K562 treated with DMSO at 1 percent for 24 hours (cell line): Measurements from ENCODE around the gene CHL1. TPM values are rescaled to one million over a fixed set of nuclear protein-coding genes. Genes with fewer than 3 reads are reported as not detected.

Experiments
- total RNA-seq: library from RNA; unstranded; fragments of 300-600 nt; gene quantifications from 2 replicates; pipeline ENCODE4 v1.2.3, GENCODE V29; 2022; ENCODE audit warnings: low read depth; ENCODE audit not compliant: insufficient read depth

CHL1 gene, protein sequence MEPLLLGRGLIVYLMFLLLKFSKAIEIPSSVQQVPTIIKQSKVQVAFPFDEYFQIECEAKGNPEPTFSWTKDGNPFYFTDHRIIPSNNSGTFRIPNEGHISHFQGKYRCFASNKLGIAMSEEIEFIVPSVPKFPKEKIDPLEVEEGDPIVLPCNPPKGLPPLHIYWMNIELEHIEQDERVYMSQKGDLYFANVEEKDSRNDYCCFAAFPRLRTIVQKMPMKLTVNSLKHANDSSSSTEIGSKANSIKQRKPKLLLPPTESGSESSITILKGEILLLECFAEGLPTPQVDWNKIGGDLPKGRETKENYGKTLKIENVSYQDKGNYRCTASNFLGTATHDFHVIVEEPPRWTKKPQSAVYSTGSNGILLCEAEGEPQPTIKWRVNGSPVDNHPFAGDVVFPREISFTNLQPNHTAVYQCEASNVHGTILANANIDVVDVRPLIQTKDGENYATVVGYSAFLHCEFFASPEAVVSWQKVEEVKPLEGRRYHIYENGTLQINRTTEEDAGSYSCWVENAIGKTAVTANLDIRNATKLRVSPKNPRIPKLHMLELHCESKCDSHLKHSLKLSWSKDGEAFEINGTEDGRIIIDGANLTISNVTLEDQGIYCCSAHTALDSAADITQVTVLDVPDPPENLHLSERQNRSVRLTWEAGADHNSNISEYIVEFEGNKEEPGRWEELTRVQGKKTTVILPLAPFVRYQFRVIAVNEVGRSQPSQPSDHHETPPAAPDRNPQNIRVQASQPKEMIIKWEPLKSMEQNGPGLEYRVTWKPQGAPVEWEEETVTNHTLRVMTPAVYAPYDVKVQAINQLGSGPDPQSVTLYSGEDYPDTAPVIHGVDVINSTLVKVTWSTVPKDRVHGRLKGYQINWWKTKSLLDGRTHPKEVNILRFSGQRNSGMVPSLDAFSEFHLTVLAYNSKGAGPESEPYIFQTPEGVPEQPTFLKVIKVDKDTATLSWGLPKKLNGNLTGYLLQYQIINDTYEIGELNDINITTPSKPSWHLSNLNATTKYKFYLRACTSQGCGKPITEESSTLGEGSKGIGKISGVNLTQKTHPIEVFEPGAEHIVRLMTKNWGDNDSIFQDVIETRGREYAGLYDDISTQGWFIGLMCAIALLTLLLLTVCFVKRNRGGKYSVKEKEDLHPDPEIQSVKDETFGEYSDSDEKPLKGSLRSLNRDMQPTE (N-terminal part only)
- not detected in 2 replicates for total RNA-seq

DNA sequence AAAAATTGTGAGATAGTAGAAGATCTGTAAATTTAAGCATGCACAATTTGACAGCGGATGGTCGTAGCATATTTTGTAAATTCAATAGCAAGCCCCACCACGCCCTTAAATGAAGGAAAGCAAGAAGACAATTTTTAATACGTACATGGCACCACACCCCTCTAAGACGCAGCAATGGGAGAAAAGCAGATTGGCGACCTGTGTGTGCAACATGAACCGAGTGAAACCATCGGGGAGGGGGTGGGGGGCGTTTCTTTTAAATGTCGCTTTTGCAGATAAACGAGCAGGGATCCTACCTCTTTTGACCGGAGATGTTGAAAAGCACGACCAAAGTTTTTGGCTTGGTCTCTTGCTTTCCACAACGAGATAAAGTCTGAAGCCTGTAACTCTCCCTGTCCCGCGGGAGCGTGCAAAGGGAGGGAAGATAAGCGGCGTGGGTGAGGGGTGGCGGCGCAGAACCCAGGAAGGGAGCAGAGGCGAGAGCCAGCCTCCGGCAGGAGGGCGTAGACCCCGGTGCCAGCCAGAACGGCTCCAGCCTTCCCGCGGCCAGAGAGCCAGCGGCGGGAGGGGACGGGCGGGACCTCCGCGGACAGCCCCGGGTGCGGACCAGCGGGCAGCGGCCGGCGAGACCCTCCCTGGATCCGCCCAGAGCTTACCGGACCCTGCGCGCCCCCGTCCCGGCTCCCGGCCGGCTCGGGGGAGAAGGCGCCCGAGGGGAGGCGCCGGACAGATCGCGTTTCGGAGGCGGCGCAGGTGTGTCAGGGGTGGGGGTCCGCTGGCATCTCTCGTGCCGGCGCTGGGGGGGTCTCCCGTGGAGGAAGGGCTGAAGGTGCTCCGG lies at the start of gene CHL1:
Gene CHL1, plus strand, starts transcription at position 453 of the 838 bp plus-strand sequence. CDS start 123,014 bp downstream, outside the sequence.

